ENCODE results near the gene MORN1.

Gene MORN1

GRCh38 chr1:2294033-2294724 lies 97.2 kb downstream of the MORN1 start:
- Histone ChIP-seq H3F3A (ENCODE audit: insufficient read depth, low read length) (peaks cover 11% of the 10 kb centered on the region), H3K36me3 (replicated peaks; ENCODE audit: insufficient read depth, low read length) (no peaks in the 10 kb centered on the region), H4K20me1 (ENCODE audit: insufficient read depth, low read length) (peaks cover 4% of the 10 kb centered on the region; the same call in 1 of the 2 replicates), H3K27me3 (replicated peaks; ENCODE audit: insufficient read depth, low read length) (no peaks in the 10 kb centered on the region), H3K4me2 (ENCODE audit: low read depth, low read length) (no peak overlapping the region), H3K4me1 (ENCODE audit: low read length) (peaks cover 16% of the 10 kb centered on the region), H3K27ac (ENCODE audit: low read length) (no peak overlapping the region), H3K4me3 (ENCODE audit: low read length) (no peak overlapping the region), H3K9me3 (replicated peaks; ENCODE audit: insufficient read depth, low read length) (no peaks in the 10 kb centered on the region), H3K79me2 (ENCODE audit: low read length) (peaks cover 54% of the 10 kb centered on the region), H3K9me2 (replicated peaks; ENCODE audit: insufficient read depth, low read length) (no peaks in the 10 kb centered on the region), H2AFZ (ENCODE audit: low read length) (no peak overlapping the region), H3K9ac (ENCODE audit: low read length) (no peak overlapping the region)
- DNase-seq, result no peak
- TF ChIP-seq EZH2 (optimal IDR thresholded peaks at IDR 0.05; ENCODE audit: low read depth, low read length), result no peak
- TF ChIP-seq EZH2phosphoT487 (IDR thresholded peaks at IDR 0.05; ENCODE audit: low read length), result no peak
- TF ChIP-seq, protein P1, sequence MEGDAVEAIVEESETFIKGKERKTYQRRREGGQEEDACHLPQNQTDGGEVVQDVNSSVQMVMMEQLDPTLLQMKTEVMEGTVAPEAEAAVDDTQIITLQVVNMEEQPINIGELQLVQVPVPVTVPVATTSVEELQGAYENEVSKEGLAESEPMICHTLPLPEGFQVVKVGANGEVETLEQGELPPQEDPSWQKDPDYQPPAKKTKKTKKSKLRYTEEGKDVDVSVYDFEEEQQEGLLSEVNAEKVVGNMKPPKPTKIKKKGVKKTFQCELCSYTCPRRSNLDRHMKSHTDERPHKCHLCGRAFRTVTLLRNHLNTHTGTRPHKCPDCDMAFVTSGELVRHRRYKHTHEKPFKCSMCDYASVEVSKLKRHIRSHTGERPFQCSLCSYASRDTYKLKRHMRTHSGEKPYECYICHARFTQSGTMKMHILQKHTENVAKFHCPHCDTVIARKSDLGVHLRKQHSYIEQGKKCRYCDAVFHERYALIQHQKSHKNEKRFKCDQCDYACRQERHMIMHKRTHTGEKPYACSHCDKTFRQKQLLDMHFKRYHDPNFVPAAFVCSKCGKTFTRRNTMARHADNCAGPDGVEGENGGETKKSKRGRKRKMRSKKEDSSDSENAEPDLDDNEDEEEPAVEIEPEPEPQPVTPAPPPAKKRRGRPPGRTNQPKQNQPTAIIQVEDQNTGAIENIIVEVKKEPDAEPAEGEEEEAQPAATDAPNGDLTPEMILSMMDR (IDR thresholded peaks at IDR 0.05; ENCODE audit: low read length), result no peak

DNA sequence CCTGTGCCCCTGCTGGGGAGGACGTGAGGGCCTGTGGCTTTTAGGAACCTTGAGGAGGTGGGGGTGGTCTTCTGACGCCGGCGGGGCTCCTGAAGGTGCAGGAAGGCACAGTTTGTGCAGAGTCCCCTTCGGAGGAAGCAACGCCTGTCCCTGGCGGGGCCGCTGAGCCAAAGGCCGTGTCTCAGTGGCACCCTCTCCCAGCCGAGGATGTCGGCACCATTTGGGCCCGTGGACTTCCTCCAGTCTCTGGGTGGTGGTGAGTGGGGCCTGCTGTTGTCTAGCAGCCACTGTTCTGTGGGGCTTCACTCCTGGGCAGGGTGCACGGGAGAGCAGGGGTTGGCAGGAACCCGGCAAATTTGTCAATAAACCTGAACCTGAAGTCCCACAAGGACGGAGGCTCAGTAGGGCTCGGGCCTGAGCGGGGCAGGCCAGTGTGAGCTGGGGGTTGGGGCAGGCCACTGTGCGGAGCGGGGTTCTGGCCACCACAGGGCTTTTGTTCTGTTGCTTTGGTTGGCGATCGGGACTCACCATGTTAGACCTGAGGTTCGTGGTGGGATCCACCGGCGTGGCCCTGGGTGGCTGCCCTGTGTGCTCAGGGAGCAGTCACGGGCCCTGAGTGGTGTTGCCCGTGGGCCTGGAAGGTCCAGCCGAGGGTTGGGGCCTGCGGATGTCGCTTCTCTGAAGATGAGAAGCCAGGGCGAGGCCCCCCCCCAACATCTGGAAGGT lies 98.5 kb downstream of the MORN1 start:
- Histone ChIP-seq H3K79me2 (ENCODE audit: low read length) (peaks cover 47% of the 10 kb centered on the region), H3K27me3 (replicated peaks; ENCODE audit: insufficient read depth, low read length) (no peaks in the 10 kb centered on the region), H3F3A (ENCODE audit: insufficient read depth, low read length) (peaks cover 11% of the 10 kb centered on the region), H4K20me1 (ENCODE audit: insufficient read depth, low read length) (peaks cover 4% of the 10 kb centered on the region; the same call in 1 of the 2 replicates), H3K4me2 (ENCODE audit: low read depth, low read length) (no peak overlapping the region), H3K27ac (ENCODE audit: low read length) (no peak overlapping the region), H3K4me3 (ENCODE audit: low read length) (no peak overlapping the region), H3K9me2 (replicated peaks; ENCODE audit: insufficient read depth, low read length) (no peaks in the 10 kb centered on the region), H3K9ac (ENCODE audit: low read length) (no peak overlapping the region), H3K36me3 (replicated peaks; ENCODE audit: insufficient read depth, low read length) (no peaks in the 10 kb centered on the region), H3K4me1 (ENCODE audit: low read length) (peaks cover 15% of the 10 kb centered on the region), H2AFZ (ENCODE audit: low read length) (no peak overlapping the region), H3K9me3 (replicated peaks; ENCODE audit: insufficient read depth, low read length) (no peaks in the 10 kb centered on the region)
- no peak for DNase-seq
- TF ChIP-seq EZH2 (optimal IDR thresholded peaks at IDR 0.05; ENCODE audit: low read depth, low read length) (no peak), EZH2phosphoT487 (IDR thresholded peaks at IDR 0.05; ENCODE audit: low read length) (no peak)
- TF ChIP-seq, protein P1 (IDR thresholded peaks at IDR 0.05; ENCODE audit: low read length), result no peak

DNA sequence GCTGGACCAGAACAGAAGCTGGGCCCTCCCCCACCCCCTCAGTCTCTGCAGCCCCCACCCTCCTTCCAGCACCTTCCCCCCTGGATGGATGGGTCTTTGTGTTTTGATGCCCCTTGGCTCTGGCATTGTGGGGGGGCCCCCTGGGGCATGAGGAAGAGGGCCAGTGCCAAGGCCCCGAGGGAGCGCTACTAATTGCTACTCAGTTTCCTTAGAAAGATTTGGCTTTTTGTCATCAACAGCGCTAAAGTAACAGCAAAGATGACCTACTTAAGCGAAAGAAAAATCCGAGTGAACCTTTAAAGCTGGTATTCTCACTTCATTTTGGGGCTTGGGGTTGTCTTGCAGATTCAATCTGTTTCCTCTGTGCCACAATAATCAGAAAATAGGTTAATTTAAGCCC lies 99.8 kb downstream of the MORN1 start:
- no peaks in the 10 kb centered on the region for H3K9me2 ChIP-seq (replicated peaks; ENCODE audit: insufficient read depth, low read length)
- H2AFZ ChIP-seq (ENCODE audit: low read length), result no peak overlapping the region
- H3K4me1 ChIP-seq (ENCODE audit: low read length), result peaks cover 15% of the 10 kb centered on the region
- no peak overlapping the region for H3K9ac ChIP-seq (ENCODE audit: low read length)
- H3F3A ChIP-seq (ENCODE audit: insufficient read depth, low read length), result peaks cover 11% of the 10 kb centered on the region
- H3K36me3 ChIP-seq (replicated peaks; ENCODE audit: insufficient read depth, low read length), result no peaks in the 10 kb centered on the region
- H3K9me3 ChIP-seq (replicated peaks; ENCODE audit: insufficient read depth, low read length), result no peaks in the 10 kb centered on the region
- peaks cover 40% of the 10 kb centered on the region for H3K79me2 ChIP-seq (ENCODE audit: low read length)
- H3K4me3 ChIP-seq (ENCODE audit: low read length), result peak overlapping the region; percentile 55; the same call in 1 of the 2 replicates
- no peaks in the 10 kb centered on the region for H3K27me3 ChIP-seq (replicated peaks; ENCODE audit: insufficient read depth, low read length)
- peak overlapping the region; percentile 88; the same call in 1 of the 2 replicates for H3K4me2 ChIP-seq (ENCODE audit: low read depth, low read length)
- peak overlapping the region; percentile 75; the same call in 1 of the 2 replicates for H3K27ac ChIP-seq (ENCODE audit: low read length)
- TF ChIP-seq EZH2 (optimal IDR thresholded peaks at IDR 0.05; ENCODE audit: low read depth, low read length), result no peak
- DNase-seq, result no peak
- peaks cover 4% of the 10 kb centered on the region; the same call in 1 of the 2 replicates for H4K20me1 ChIP-seq (ENCODE audit: insufficient read depth, low read length)

All from MM.1S (cell line).